Dendritic cell treated with granulocyte-macrophage colony-stimulating factor and Interleukin-4, amounts not matched to agents 40 ng/mL and 50 ng/mL, for 4 days (primary cell): Measurements from ENCODE around the gene DDX51.
"Not testable (repeated sequence)": the region's sequence is repeated elsewhere in the genome, so short reads cannot be mapped to it uniquely, and the experiment has no call there.

Source experiments
- H3K27ac Mint-ChIP-seq: one replicate; pipeline ENCODE4 v1.8.0; 2022; ENCODE audit warnings: mild to moderate bottlenecking, mixed read lengths
- H3K27me3 Mint-ChIP-seq: one replicate; pipeline ENCODE4 v1.8.0; 2022; ENCODE audit warnings: mild to moderate bottlenecking, mixed read lengths
- H3K36me3 Mint-ChIP-seq: one replicate; pipeline ENCODE4 v1.8.0; 2022; ENCODE audit warnings: low read depth, mixed read lengths
- H3K4me1 Mint-ChIP-seq: one replicate; pipeline ENCODE4 v1.8.0; 2022; ENCODE audit warnings: low read depth, mixed read lengths
- H3K4me3 Mint-ChIP-seq: one replicate; pipeline ENCODE4 v1.8.0; 2022; ENCODE audit warnings: mild to moderate bottlenecking, moderate library complexity, mixed read lengths
- H3K9me3 Mint-ChIP-seq: one replicate; pipeline ENCODE4 v1.8.0; 2022; ENCODE audit warnings: mixed read lengths
- intact Hi-C: fragments of 100-400 bp; cut with micrococcal nuclease; formaldehyde crosslinking; loops from one replicate; pipeline ENCODE4 v1.15.0; 2022

DDX51 gene

DNA sequence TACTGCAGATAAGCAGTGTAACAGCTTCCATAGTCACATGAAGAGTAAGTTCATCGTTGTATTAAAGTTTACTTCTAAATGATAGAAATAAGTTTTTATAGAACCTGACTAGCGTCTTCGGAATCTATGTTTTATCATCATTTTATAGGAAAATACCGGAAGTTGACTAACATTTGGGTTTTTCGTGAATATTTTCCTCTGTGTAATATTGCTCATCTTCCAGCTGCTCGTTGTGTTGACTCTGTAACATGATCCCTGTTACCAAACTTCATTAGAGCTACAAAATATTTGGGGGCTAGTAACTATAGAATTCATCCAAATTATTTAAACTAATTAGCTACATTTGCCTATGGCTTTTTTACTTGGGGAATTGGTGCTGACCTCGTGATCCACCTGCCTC lies 37.2 kb downstream of the DDX51 start:
- Mint-ChIP-seq H3K4me1 (peaks cover 5% of the 10 kb centered on the region), H3K4me3 (no peak overlapping the region), H3K9me3 (no peaks in the 10 kb centered on the region), H3K27me3 (no peaks in the 10 kb centered on the region), H3K27ac (no peak overlapping the region), H3K36me3 (peaks cover 58% of the 10 kb centered on the region)
- intact Hi-C loops = no loop called here

- Mint-ChIP-seq H3K27ac (no peak overlapping the region), H3K27me3 (no peaks in the 10 kb centered on the region), H3K4me3 (no peak overlapping the region), H3K36me3 (peaks cover 45% of the 10 kb centered on the region), H3K4me1 (peaks cover 5% of the 10 kb centered on the region), H3K9me3 (no peaks in the 10 kb centered on the region)
- intact Hi-C loops = no loop called here
Measured at GRCh38 chr12:132105467-132105866, 38.7 kb downstream of the DDX51 start.

DNA sequence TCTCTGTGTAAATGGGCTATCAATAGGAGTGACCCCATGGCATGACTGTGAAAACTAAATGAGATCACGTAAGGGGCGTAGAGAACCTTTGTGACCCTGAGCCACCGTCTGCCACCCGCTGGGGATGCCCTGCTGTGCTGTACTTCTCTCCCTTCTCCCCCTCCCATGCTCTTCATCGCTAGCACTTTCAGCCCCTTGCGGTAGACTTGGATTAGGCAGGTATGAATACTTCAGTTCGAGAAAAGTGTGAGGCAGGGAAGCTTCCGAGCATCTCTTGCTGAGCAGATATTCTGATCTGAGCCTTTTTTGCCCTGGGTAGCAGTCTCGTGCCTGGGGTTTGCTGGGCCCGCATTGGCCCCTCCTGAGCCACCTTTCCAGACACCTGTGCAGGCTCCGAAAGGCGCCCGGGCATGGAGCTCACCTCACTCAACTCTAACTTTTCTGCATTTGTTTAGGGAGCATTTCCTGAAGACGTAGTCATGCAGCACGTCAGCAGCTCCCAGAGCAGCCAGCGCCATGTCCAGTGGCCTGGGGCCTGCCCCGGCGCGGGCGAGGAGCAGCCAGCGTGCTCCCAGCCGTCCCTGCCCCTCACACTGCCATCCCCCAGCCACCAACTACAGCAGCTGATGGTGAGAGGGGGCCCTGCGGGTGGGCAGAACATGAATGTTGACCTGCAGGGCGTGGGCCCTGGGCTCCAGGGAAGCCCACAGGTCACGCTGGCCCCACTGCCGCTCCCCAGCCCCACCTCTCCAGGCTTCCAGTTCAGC lies 40.4 kb downstream of the DDX51 start:
- H3K4me1 Mint-ChIP-seq = peaks cover 5% of the 10 kb centered on the region
- H3K27me3 Mint-ChIP-seq = no peaks in the 10 kb centered on the region
- H3K27ac Mint-ChIP-seq = peak overlapping the region; percentile 11
- intact Hi-C loops = no loop called here
- no peak overlapping the region for H3K4me3 Mint-ChIP-seq
- peaks cover 41% of the 10 kb centered on the region for H3K36me3 Mint-ChIP-seq
- no peaks in the 10 kb centered on the region for H3K9me3 Mint-ChIP-seq

GRCh38 chr12:132103072-132103471 lies 41.0 kb downstream of the DDX51 start:
- H3K9me3 Mint-ChIP-seq, H3K4me1 Mint-ChIP-seq, H3K4me3 Mint-ChIP-seq, intact Hi-C loops, H3K27me3 Mint-ChIP-seq: not testable (repeated sequence)
- peaks cover 35% of the 10 kb centered on the region for H3K36me3 Mint-ChIP-seq
- peak overlapping the region; percentile 11 for H3K27ac Mint-ChIP-seq

- Mint-ChIP-seq H3K4me1 (peaks cover 5% of the 10 kb centered on the region), H3K36me3 (peaks cover 35% of the 10 kb centered on the region), H3K9me3 (no peaks in the 10 kb centered on the region), H3K27me3 (no peaks in the 10 kb centered on the region), H3K27ac (no peak overlapping the region), H3K4me3 (no peak overlapping the region)
- intact Hi-C loops = no loop called here
Measured at GRCh38 chr12:132102297-132102696, 41.8 kb downstream of the DDX51 start.

DNA sequence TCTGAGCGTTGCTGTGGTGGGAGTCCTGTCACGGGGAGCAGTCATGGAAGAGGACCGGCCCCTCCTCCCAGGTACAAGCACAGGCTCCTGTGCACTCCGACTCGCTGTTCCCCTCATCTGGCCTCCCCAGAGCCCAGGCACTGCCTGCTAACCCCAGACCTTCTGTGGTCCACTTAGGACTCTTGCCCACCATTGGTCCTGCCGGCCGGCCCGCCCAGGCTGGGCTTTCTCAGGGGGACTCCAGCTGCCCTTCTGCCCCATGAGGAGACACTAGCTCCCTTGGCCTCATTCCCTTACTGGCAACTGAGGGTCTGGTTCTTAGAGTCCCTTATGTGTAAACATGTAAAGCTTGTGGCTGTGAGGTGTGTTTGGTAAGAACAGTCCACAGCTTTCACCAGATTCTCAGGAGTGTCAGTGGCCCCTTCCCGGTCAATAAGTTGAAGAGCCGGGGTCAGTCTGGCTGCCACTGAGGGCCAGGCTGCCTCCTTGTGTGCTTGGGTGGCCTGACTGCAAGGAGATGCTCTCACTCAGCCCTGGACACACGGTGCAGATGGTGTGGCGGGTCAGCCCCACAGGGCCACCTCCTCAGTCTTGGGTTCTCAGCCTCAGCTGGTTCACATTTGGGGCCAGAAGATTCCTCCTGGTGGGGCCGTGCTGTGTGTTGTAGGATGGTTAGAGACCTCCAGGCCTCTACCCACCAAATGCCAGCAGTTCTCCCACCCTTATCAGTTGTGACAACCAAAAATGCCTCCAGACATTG lies 43.6 kb downstream of the DDX51 start:
- no peaks in the 10 kb centered on the region for H3K27me3 Mint-ChIP-seq
- peaks cover 11% of the 10 kb centered on the region for H3K4me1 Mint-ChIP-seq
- no peak overlapping the region for H3K27ac Mint-ChIP-seq
- H3K36me3 Mint-ChIP-seq = peaks cover 46% of the 10 kb centered on the region
- H3K4me3 Mint-ChIP-seq = no peak overlapping the region
- H3K9me3 Mint-ChIP-seq = peaks cover 7% of the 10 kb centered on the region
- intact Hi-C loops = no loop called here

GRCh38 chr12:132099739-132100138 lies 44.4 kb downstream of the DDX51 start:
- H3K27ac Mint-ChIP-seq = no peak overlapping the region
- no peak overlapping the region for H3K4me3 Mint-ChIP-seq
- intact Hi-C loops = no loop called here
- H3K36me3 Mint-ChIP-seq = peaks cover 40% of the 10 kb centered on the region
- H3K9me3 Mint-ChIP-seq = peaks cover 9% of the 10 kb centered on the region
- peaks cover 16% of the 10 kb centered on the region for H3K4me1 Mint-ChIP-seq
- H3K27me3 Mint-ChIP-seq = no peaks in the 10 kb centered on the region

- Mint-ChIP-seq H3K27me3 (no peaks in the 10 kb centered on the region), H3K36me3 (peaks cover 61% of the 10 kb centered on the region), H3K9me3 (peaks cover 9% of the 10 kb centered on the region), H3K4me1 (peaks cover 16% of the 10 kb centered on the region), H3K4me3 (no peak overlapping the region), H3K27ac (peak overlapping the region; percentile 43)
- intact Hi-C loops = no loop called here
Measured at GRCh38 chr12:132095520-132096409, 48.4 kb downstream of the DDX51 start.

- peaks cover 26% of the 10 kb centered on the region for H3K4me1 Mint-ChIP-seq
- H3K36me3 Mint-ChIP-seq = peaks cover 48% of the 10 kb centered on the region
- no peak overlapping the region for H3K4me3 Mint-ChIP-seq
- peak overlapping the region; percentile 61 for H3K27ac Mint-ChIP-seq
- H3K9me3 Mint-ChIP-seq = peaks cover 9% of the 10 kb centered on the region
- H3K27me3 Mint-ChIP-seq = no peaks in the 10 kb centered on the region
- intact Hi-C loops = no loop called here
Measured at GRCh38 chr12:132094269-132094891, 49.7 kb downstream of the DDX51 start.

- Mint-ChIP-seq H3K27me3 (no peaks in the 10 kb centered on the region), H3K4me1 (peaks cover 30% of the 10 kb centered on the region), H3K36me3 (peaks cover 27% of the 10 kb centered on the region), H3K9me3 (no peaks in the 10 kb centered on the region), H3K4me3 (no peak overlapping the region), H3K27ac (no peak overlapping the region)
- intact Hi-C loops = no loop called here
Measured at GRCh38 chr12:132089407-132089910, 54.7 kb downstream of the DDX51 start.
